Astrocyte (in vitro differentiated cells and primary cell): ENCODE data around the gene CCDC120.

Source experiments
- CTCF ChIP-seq: IDR thresholded peaks from 2 replicates; pipeline ENCODE4 v1.5.1; 2011; ENCODE audit warnings: low read depth, mild to moderate bottlenecking, inconsistent platforms, low read length, moderate library complexity; ENCODE audit not compliant: insufficient read depth
- EZH2 ChIP-seq: IDR thresholded peaks from 2 replicates; pipeline ENCODE4 v1.6.1; 2012; ENCODE audit warnings: mild to moderate bottlenecking, low read length, inconsistent platforms; ENCODE audit not compliant: insufficient read depth

GRCh38 chrX:49103637-49104036, 44.8 kb downstream of the CCDC120 start:
- TF ChIP-seq CTCF, result no peak
- TF ChIP-seq EZH2, result no peak
